ENCODE results near the gene FOXL2NB. TPM values are rescaled to one million over a fixed set of nuclear protein-coding genes. Genes with fewer than 3 reads are reported as not detected.

Gene FOXL2NB
- total and polyA plus RNA-seq, 5 experiments from 2014 or later = not detected

DNA sequence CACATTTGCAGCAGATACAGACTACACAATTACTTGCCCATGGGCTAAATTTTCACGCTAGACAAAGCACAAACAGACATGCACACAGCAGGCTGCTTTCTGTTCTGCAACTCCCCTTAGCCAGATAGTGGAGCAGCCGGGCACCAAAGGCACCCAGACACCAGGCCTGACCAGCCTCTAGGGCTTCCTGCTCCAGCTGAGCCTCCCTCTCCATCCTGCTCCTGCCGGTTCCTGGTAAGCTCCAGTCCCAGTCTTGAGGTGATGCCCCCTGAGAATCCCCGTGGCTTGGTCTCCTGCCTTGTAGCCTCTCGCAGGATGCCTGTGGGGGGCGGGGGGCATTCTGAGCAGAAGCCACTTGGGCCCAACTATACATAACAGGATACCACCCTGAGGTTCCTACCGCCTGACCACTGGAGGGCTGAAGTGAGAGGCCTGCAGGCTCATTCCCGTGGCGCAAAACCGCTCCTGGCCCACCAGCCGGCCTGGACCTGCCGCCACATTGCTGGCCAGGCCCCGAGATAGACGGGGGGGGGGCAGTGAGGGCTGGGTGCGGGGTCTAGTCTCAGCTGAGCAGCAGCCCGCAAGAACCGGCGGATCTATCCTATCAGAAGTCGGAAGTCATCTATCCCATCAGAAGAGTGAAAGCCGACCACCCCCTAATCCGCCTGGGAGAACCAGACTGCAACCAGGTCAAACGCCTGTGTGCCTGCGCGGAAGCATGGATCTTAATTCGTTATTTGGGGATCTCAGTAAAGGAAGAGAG, 4.0 kb upstream of the FOXL2NB start:
- DNase-seq (no peak), ATAC-seq (no peak)
- peak overlapping the region in 1 of 10 donors; percentile 31 for H3K27ac Mint-ChIP-seq
- H3K4me3 Mint-ChIP-seq = peak overlapping the region in 1 of 10 donors; percentile 18
- peaks cover 48 to 84% (median 67%) of the 10 kb centered on the region in 5 donors for H3K27me3 Mint-ChIP-seq
- peaks cover 14 to 49% (median 38%) of the 10 kb centered on the region in 4 donors for H3K4me1 Mint-ChIP-seq
- H3K36me3 Mint-ChIP-seq = peaks cover 0 to 7% (median 0%) of the 10 kb centered on the region in 3 donors
- H3K9me3 Mint-ChIP-seq = no peaks in the 10 kb centered on the region
- POLR2A ChIA-PET = no interaction called here

DNA sequence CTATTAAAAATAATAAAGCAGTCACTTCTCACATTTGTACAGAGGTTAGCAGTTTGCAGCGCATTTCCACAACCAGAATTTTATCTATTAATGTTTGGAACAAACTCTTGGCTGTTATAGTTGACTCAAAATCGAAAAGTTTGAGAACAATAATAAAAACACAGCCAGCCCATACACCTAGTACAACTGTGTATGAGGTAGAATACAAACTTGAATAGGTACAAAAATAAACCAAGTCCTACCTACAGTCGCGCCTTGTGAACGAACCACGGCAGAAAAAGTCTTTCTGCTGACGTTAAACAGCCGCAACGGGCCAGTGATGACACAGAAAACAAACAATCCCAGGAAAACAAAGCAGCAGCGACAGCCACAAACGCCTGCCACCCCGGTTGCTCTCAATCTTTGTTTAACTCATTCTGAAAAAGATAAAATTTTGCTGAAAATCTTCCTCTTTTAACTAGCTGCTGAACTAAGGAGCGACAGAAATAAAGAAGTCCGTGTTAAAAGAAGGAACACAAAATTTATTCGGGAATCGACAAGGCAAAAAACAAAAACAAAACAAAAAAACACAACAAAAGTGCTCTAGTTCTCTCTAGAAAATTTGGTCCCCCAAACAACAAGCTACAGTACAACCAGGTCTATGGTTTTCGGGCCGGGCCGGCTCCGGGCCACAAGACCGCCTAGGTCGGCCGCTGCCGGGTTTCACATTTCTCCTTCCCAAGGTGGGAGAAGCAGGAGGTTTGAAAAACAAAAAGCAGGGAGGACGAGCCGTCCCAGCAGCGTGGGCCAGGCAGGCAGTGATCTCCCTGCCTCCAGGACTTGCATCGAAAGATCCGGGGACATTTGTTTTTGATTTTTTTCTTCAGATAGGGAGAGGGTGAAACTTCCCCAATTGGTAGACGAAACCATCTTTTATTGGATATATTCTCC, 3.0 kb upstream of the FOXL2NB start:
- H3K4me3 Mint-ChIP-seq = peak overlapping the region; percentile 40 to 98 (median 86)
- H3K4me1 Mint-ChIP-seq = peaks cover 10 to 41% (median 35%) of the 10 kb centered on the region in 4 donors
- H3K9me3 Mint-ChIP-seq = no peaks in the 10 kb centered on the region
- DNase-seq = peak in 1 of 10 donors; percentile 39
- peaks cover 50 to 84% (median 68%) of the 10 kb centered on the region in 5 donors for H3K27me3 Mint-ChIP-seq
- H3K36me3 Mint-ChIP-seq = peaks cover 0 to 5% (median 0%) of the 10 kb centered on the region in 3 donors
- POLR2A ChIA-PET = no interaction called here
- H3K27ac Mint-ChIP-seq = no peak overlapping the region
- peak in 1 of 2 donors; percentile 41 for ATAC-seq

DNA sequence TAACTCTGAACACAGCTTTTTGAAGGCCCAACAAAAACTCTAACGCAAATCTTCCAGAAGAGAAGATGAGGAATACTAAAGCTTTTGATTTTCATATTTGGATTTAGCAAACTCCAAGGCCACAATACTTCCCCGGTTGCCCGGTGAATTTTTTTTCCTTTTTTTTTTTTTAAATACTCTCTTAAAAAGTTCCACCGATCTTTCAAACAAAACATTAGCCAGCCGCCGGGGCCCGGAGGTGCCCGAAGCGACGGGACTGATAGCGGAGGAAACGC, 2.4 kb upstream of the FOXL2NB start:
- H3K36me3 Mint-ChIP-seq = peaks cover 0 to 5% (median 0%) of the 10 kb centered on the region in 3 donors
- DNase-seq (no peak), ATAC-seq (no peak)
- peaks cover 15 to 42% (median 38%) of the 10 kb centered on the region in 4 donors for H3K4me1 Mint-ChIP-seq
- peak overlapping the region; percentile 76 to 98 (median 86) for H3K4me3 Mint-ChIP-seq
- no peak overlapping the region for H3K27ac Mint-ChIP-seq
- H3K27me3 Mint-ChIP-seq = peaks cover 51 to 87% (median 74%) of the 10 kb centered on the region in 5 donors
- H3K9me3 Mint-ChIP-seq = no peaks in the 10 kb centered on the region
- POLR2A ChIA-PET = no interaction called here

DNA sequence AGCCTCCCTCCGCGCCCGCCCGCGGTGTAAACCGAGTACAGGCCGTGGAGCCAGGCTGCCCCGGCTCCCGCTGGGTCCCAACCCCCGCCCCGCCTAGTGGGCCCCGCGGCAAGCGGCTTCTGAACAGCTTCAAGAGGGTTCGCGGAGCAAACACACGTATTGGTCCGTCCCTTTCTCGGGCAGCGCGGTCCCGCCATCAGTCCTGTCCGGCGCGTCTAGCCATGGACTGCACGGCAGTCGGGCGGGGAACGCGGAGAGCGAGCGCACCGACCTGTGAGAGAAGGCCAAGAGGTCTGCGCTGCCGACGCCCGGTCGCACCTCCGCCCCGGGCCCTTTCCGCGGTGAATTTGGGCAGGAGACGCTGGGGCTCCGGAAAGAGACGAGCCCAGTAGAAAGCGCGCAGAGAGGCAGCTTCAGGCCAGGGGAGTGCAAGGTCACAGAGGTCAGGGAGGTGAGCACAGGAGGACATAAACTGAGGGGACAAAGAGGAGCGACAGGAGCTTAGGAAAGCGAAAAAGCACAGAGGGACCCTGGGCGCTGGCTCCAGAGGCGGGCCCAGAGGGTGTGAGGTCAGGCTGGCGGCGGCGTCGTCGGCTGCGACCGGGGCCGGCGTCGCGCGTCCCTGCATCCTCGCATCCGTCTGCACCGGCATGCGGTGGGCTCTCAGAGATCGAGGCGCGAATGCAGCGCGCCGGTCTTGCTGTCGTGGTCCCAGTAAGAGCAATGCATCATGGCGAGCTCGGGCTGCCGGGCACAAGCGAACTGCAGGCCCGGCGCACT, 1.9 kb upstream of the FOXL2NB start:
- peak; percentile 22 to 30 for ATAC-seq
- peak in 1 of 10 donors; percentile 20 for DNase-seq
- Mint-ChIP-seq H3K27me3 (peaks cover 51 to 89% (median 74%) of the 10 kb centered on the region in 5 donors), H3K27ac (peak overlapping the region in 3 of 10 donors; percentile 29 to 48 (median 47)), H3K36me3 (peaks cover 0 to 5% (median 0%) of the 10 kb centered on the region in 3 donors), H3K4me3 (peak overlapping the region; percentile 76 to 98 (median 88)), H3K9me3 (no peaks in the 10 kb centered on the region), H3K4me1 (peaks cover 15 to 40% (median 39%) of the 10 kb centered on the region in 4 donors)
- POLR2A ChIA-PET = no interaction called here

DNA sequence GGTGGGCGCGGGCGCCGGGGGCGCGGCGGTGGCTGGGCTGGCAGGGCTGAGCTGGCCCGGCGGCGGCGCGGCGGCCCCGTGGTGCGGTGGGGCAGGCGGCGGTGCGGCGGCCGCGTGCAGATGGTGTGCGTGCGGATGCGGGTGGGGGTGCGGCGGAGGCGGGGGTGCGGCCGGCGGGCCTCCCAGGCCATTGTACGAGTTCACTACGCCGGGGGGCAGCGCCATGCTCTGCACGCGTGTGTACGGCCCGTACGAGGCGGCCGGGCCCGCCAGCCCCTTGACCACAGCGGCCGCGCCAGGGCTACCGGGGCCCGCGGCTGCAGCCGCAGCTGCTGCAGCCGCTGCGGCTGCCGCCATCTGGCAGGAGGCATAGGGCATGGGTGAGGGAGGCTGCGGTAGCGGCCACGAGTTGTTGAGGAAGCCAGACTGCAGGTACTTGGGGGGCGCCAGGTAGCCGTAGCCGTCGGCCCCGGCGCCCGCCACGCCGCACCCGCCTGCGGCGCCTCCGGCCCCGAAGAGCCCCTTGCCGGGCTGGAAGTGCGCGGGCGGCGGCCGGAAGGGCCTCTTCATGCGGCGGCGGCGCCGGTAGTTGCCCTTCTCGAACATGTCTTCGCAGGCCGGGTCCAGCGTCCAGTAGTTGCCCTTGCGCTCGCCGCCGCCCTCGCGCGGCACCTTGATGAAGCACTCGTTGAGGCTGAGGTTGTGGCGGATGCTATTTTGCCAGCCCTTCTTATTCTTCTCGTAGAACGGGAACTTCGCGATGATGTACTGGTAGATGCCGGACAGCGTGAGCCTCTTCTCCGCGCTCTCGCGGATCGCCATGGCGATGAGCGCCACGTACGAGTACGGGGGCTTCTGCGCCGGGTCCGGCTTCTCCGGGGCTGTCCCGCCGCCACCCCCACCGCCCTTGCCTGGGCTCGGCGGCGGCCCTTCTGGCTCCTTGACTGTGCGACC, 1.0 kb upstream of the FOXL2NB start:
- ATAC-seq (peak in 1 of 2 donors; percentile 13), DNase-seq (peak in 1 of 10 donors; percentile 27)
- Mint-ChIP-seq H3K27ac (no peak overlapping the region), H3K9me3 (no peaks in the 10 kb centered on the region), H3K4me3 (peak overlapping the region; percentile 50 to 98 (median 66)), H3K36me3 (peaks cover 0 to 5% (median 0%) of the 10 kb centered on the region in 3 donors), H3K27me3 (peaks cover 55 to 90% (median 77%) of the 10 kb centered on the region in 5 donors), H3K4me1 (peaks cover 21 to 47% (median 45%) of the 10 kb centered on the region in 4 donors)
- POLR2A ChIA-PET = no interaction called here

DNA sequence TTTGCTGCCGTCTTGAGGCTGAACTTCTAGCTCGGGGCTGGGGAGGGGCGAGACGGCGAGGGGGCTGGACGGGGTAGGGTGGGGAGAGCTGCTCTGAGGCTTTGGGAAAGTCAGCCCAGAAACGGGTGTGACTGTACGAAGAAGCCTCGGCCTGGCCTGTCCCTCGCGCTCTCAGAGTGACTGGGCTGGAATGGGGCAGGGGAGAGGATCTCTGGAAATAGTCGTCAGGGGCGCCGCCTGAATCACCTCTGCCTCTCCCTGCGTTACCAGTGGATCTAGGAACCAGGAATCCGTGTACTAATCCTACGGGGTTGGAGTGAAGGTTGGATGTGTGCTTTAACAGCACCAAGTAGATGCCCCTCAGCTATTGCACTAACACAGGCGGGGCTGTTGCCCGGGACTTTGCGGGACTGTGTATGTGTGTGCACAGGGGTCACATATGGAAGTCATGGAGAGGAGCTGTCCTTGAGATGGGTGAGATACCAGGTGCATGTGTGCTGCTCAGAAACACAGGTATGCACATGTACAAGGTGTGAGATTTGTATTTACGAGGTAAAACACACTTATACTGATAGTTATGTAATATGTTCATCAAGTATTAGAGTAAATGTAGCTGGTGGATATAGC, 591 bp downstream of the FOXL2NB start:
- H3K9me3 Mint-ChIP-seq = no peaks in the 10 kb centered on the region
- H3K36me3 Mint-ChIP-seq = peaks cover 0 to 5% (median 0%) of the 10 kb centered on the region in 3 donors
- peaks cover 44 to 86% (median 67%) of the 10 kb centered on the region in 5 donors for H3K27me3 Mint-ChIP-seq
- peak overlapping the region; percentile 22 to 80 (median 72) for H3K4me3 Mint-ChIP-seq
- DNase-seq = no peak
- no peak for ATAC-seq
- POLR2A ChIA-PET = interaction anchor here (1.6 kb wide), 1 partner anchor 9 kb away, joined by 5 read pairs; no protein-coding TSS in a partner anchor
- peaks cover 21 to 47% (median 45%) of the 10 kb centered on the region in 4 donors for H3K4me1 Mint-ChIP-seq
- no peak overlapping the region for H3K27ac Mint-ChIP-seq

DNA sequence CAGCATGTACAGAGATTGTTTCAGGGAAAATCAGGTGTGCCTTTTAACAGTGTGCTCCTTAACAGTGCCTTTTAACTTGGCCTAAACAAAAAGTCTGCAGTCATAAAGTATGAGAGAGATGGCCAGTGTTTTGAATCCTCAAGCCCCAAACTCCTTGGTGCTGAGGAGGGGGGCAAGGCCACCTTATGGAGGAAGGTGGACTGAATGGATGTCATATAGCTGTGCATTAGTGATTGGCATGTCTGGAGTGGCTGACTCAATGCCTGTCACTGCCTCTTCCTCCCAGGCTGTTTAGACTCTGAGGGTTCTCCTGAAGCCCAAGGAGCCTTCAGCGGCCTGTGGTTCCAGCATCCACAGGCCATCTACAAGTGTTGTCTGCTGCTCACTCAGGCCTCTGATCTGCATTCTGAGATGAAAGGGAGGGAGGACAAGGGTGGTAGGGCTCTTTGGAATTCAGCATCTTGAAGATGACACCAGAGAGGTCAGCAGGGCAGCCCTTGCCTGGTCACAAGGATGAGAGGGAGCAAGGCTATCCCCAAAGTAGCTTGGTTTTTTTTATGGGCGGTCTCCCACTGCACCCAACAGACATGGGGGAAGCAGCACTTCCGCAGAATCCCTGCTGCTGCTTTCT, 1.5 kb downstream of the FOXL2NB start:
- H3K9me3 Mint-ChIP-seq = no peaks in the 10 kb centered on the region
- peak overlapping the region in 6 of 10 donors; percentile 5 to 76 (median 23) for H3K4me3 Mint-ChIP-seq

DNA sequence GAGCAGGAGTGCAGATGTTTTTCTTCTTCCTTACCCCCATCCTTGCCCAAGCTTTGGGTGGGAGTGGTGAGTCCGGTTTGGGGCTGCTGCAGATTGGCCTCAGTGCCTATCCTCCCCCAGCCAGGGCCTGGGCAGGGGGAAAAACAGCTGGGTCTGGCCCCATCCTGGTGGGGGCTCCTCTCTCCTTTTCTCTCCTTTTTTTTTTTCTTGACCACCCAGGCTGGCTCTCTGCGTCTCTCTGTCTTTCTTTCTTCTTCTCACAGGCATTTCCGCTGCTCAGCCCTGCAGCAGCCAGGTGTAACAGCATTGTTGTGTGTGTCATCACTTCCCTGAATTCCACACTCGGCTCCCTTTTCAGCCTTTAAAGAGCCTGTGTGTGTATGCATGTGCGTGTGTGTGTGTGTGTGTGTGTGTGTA, 2.0 kb downstream of the FOXL2NB start:
- H3K4me3 Mint-ChIP-seq = peak overlapping the region in 8 of 10 donors; percentile 60 to 84 (median 78)
- POLR2A ChIA-PET = no interaction called here
- no peak for DNase-seq
- peaks cover 0 to 5% (median 0%) of the 10 kb centered on the region in 3 donors for H3K36me3 Mint-ChIP-seq
- peaks cover 18 to 42% (median 39%) of the 10 kb centered on the region in 4 donors for H3K4me1 Mint-ChIP-seq
- peak overlapping the region in 1 of 10 donors; percentile 71 for H3K27ac Mint-ChIP-seq
- H3K9me3 Mint-ChIP-seq = no peaks in the 10 kb centered on the region
- peaks cover 40 to 80% (median 62%) of the 10 kb centered on the region in 5 donors for H3K27me3 Mint-ChIP-seq
- ATAC-seq = no peak

More for the DNA sequence above, 1.5 kb downstream of the FOXL2NB start:
- DNase-seq = no peak
- H3K4me1 Mint-ChIP-seq = peaks cover 21 to 47% (median 43%) of the 10 kb centered on the region in 4 donors
- peaks cover 0 to 5% (median 0%) of the 10 kb centered on the region in 3 donors for H3K36me3 Mint-ChIP-seq
- POLR2A ChIA-PET = interaction anchor here (1.6 kb wide), 1 partner anchor 10 kb away, joined by 5 read pairs; no protein-coding TSS in a partner anchor
- H3K27ac Mint-ChIP-seq = no peak overlapping the region
- peaks cover 40 to 80% (median 62%) of the 10 kb centered on the region in 5 donors for H3K27me3 Mint-ChIP-seq
- ATAC-seq = no peak

DNA sequence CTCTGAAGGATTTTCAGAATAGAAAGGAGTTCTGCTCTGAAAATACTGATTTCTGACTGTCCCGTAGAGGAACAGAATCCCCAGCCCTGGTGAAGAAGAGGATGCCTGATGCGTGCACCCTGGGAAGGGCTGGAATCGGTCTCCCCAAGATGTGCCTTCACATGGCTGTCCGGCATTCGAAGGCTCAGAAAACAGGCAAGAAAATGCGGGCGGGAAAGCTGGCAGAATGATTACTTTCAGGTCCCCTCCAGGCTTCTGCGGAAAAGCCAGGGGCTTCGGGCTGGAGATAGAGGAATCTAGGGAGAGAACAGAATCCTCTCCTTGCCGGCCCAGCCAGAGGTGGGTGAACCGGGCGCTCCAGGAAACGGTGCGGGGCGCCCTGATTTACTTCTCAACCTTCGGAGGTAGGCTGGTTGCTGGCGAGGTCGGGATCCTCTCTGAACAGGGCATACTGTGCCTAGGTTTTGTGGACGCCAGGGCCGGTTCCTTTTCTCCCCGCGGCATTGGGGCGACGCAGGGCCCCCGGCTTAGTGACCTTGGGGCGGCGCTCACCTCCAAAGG, 2.5 kb downstream of the FOXL2NB start:
- peaks cover 17 to 38% (median 33%) of the 10 kb centered on the region in 4 donors for H3K4me1 Mint-ChIP-seq
- ATAC-seq (peak; percentile 8 to 17), DNase-seq (no peak)
- H3K4me3 Mint-ChIP-seq = peak overlapping the region; percentile 29 to 84 (median 74)
- peaks cover 0 to 5% (median 0%) of the 10 kb centered on the region in 3 donors for H3K36me3 Mint-ChIP-seq
- no peak overlapping the region for H3K27ac Mint-ChIP-seq
- H3K9me3 Mint-ChIP-seq = no peaks in the 10 kb centered on the region
- peaks cover 36 to 80% (median 62%) of the 10 kb centered on the region in 5 donors for H3K27me3 Mint-ChIP-seq
- POLR2A ChIA-PET = no interaction called here

DNA sequence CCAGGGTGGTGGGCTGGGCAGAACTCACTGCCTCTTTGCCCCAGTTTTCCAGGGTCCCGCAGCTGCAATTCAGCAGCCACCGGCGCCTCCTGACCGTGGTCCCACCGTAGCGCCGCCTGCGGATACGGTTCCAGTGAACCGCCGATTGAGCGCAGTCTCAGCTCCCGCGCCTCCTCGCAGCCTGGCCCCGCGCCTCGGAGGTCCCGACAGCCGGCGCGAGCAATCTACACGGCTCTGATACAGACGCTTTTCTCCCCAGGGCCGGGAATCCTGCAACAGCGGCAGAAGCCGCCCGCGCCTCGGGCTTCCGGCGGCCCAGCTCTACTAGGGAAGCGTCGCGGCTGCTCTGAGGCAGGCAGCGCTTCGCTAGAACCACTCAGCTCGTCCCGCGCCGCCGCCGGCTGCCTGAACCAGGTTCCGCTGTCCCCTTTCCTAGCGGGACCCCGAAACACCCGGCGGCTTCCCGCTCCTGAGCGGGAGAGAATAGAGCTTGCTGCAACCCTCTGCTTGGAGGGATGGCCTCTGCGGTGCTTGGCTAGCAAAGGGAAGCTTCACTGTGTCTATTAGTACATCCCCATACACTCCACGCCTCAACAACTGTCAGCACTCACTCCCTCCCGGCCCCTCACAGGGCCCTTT, 3.1 kb downstream of the FOXL2NB start:
- peak in 1 of 10 donors; percentile 25 for DNase-seq
- H3K4me3 Mint-ChIP-seq = peak overlapping the region; percentile 21 to 84 (median 58)
- H3K36me3 Mint-ChIP-seq = peaks cover 0 to 1% (median 0%) of the 10 kb centered on the region in 3 donors
- POLR2A ChIA-PET = no interaction called here
- H3K9me3 Mint-ChIP-seq = no peaks in the 10 kb centered on the region
- H3K27ac Mint-ChIP-seq = peak overlapping the region in 1 of 10 donors; percentile 40
- peaks cover 15 to 32% (median 29%) of the 10 kb centered on the region in 4 donors for H3K4me1 Mint-ChIP-seq
- peak; percentile 62 to 63 for ATAC-seq
- H3K27me3 Mint-ChIP-seq = peaks cover 33 to 80% (median 62%) of the 10 kb centered on the region in 5 donors
